HUDEP-2 (cell line): ENCODE results near the gene VARS2.

ENCODE experiments used
- DNase-seq, 76 experiments: peaks; one replicate each; lab custom pipeline; 2025; ENCODE audit not compliant: unreplicated experiment in 76 of 76; lab: John Stamatoyannopoulos, UW

Gene VARS2

GRCh38 chr6:30883685-30884520 lies 30.1 kb upstream of the VARS2 start, which contains the start of gene DDR1:
Gene DDR1 (plus strand): TSS chr6:30884519. CDS start chr6:30888730, 4,211 bp downstream.
- peak in 22 of 76 experiments; percentile 13 to 53 (median 25) for DNase-seq

- peak in 31 of 76 experiments; percentile 6 to 46 (median 27) for DNase-seq
These were observed 29.2 kb upstream of the VARS2 start for GRCh38 chr6:30884521-30885480.

GRCh38 chr6:30885481-30885998 lies 28.5 kb upstream of the VARS2 start:
- DNase-seq: no peak

DNA sequence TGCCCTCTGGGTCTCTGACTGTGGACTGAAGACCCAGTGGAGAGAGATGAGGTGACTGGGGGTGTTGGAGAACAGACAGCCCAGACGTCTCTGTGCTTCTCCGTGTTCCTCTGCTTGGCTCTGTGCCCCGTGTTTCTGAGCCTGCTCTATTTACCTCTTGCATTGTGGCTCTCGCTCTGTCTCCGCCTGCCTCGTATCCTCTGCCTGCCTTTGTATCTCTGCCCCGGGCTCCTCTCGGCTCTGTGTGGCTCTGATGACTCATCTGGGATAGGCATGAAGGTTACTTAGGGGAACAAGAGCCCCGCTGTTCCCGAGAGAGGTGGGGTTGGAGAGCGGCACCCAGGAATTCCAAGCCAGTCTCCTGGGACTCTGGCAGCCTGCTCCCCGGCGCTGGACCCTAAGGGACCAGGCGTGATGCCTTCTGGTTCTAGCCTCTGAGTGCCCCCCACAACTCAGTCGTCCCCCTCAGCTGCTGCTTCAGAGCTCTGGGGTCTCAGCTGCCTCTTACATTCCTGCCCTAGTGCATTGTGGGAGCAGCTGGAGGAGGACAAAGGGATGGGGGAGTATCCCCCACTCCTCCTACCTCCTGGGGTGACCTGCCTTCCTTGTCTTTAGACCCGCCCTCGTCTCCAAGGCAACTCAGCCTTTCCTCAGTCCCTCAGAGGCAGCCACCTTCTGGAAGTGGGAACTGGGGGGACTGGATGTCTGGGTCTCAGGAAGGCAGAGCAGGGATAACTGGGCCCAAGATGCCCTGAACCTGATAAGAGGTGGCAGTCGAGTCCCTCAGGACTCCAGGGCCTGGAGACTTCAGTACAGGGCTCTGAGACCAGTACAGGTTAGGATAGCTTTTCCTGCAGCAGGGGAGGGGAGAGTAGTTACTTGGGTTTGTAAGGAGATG lies 27.8 kb upstream of the VARS2 start:
- peak in 42 of 76 experiments; percentile 8 to 68 (median 35) for DNase-seq

- no peak for DNase-seq
These were observed 27.2 kb upstream of the VARS2 start for GRCh38 chr6:30886897-30887255.

DNA sequence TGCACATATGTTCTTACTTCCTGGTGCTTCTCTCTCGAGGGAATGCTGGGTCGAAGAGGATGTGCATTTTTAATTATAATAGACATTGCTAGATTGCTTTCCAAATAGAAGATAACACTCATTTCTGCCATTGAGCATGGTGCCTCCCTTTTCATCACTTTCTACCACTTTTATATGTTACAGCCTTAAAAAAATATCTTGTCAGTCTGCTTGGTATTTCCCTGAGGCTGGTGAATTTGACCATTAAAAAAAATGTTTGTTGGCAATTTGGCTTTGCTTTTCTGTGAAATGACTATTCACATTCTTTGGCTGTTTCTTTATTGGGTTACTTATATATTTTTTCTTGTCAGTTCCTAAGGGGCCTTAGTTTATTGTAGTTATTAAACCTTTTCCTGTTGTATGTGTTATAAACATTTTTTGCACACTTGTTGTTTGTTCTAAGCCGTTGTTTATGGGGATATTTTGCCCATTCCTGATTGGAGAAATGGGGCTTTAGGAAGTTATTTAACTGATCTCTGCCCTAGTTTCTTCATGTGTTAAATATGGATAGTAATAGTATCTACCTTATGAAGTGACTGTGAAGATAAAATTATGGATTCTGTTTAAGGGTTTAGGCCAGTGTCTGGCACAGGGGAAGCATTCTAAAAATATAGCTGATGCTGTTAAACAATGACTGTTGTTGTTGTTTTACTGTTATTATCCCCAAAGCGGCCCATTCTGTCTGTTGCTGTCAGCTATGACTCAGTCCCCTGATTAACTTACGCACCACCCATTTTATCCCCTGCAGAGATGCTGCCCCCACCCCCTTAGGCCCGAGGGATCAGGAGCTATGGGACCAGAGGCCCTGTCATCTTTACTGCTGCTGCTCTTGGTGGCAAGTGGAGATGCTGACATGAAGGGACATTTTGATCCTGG lies 25.9 kb upstream of the VARS2 start:
- no peak for DNase-seq

- no peak for DNase-seq
These were observed 25.1 kb upstream of the VARS2 start for GRCh38 chr6:30888816-30889495.

GRCh38 chr6:30889496-30889885 lies 24.5 kb upstream of the VARS2 start:
- DNase-seq: no peak

DNA sequence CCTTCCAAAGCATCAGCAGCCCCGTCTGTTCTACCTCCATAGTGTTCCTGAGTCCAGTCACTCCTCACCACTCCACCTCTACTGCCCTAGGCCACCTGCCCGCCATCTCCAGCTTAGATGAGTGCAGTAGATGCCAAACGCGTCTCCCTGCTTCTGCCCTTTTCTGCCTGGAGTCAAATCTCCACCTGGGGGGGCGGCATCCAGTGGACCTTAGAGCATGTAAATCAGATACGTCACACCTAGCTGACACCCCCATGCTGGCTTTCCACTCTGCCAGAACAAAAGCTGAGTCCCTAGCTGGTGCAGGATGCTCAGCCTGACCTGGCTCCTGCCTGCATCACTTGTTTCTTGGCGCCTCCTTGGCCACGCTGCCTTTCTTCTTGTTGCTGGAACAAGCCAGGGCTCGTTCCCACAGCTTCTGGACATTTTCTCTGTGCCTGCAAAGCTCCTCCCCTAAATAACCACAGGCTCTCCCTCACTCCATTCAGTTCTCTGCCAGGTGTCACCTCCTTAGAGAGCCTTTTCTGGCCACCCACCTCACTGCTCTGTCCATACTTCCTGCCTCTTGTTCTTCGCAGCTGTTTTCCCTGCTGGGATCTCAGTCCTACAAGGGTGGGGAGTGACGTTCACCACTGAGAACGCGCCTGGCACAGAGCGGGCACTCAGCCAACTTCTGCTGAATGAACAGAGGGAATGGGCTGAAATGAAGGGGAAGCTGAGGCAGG lies 24.0 kb upstream of the VARS2 start:
- DNase-seq: no peak

DNA sequence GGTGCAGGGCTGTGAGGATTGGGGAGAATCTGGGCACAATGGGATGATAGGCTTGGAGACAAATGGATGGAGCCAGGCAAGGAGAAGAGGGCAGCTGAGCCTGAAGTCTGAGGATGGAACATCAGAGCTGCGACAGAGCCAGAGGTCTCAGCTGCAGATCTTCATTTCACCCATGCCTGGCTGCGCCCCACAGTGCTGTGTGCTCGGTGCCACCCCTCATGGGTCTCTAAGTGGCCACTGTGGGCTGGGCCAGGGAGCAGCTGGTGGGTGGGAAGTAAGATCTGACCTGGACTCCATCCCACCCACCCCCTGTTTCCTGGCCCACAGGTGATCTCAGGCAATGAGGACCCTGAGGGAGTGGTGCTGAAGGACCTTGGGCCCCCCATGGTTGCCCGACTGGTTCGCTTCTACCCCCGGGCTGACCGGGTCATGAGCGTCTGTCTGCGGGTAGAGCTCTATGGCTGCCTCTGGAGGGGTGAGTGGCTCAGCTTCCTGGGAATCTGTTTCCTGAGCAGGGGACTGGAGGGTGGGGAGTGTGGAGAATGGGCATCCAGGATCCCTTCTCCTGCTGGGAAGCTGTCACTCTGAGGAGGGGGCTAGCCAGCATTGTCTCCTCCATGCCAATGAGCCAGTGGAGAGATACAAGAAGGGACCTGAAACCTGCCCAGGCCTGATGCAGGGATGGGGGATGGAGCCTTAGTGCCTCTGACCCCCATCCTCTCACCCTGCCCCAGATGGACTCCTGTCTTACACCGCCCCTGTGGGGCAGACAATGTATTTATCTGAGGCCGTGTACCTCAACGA lies 23.2 kb upstream of the VARS2 start:
- DNase-seq: no peak

- no peak for DNase-seq
These were observed 22.7 kb upstream of the VARS2 start for GRCh38 chr6:30891450-30891723.

DNA sequence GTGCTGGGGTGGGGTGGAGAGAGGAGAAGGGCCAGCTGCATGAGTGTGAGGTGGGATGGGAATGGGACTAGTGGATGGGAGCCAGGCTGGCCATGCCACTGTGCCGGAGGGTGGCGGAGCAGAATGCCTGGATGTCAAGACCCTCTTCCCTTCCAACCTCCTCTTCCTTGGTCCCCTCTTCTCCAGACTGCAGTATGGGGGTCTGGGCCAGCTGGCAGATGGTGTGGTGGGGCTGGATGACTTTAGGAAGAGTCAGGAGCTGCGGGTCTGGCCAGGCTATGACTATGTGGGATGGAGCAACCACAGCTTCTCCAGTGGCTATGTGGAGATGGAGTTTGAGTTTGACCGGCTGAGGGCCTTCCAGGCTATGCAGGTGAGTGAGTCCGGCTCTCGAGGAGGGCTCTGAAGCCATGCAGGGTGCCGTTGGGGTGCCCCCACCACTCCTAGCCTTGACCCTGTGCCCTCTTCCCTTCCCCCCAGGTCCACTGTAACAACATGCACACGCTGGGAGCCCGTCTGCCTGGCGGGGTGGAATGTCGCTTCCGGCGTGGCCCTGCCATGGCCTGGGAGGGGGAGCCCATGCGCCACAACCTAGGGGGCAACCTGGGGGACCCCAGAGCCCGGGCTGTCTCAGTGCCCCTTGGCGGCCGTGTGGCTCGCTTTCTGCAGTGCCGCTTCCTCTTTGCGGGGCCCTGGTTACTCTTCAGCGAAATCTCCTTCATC lies 22.1 kb upstream of the VARS2 start:
- DNase-seq: no peak

GRCh38 chr6:30893001-30893591 lies 20.9 kb upstream of the VARS2 start:
- DNase-seq: no peak

DNA sequence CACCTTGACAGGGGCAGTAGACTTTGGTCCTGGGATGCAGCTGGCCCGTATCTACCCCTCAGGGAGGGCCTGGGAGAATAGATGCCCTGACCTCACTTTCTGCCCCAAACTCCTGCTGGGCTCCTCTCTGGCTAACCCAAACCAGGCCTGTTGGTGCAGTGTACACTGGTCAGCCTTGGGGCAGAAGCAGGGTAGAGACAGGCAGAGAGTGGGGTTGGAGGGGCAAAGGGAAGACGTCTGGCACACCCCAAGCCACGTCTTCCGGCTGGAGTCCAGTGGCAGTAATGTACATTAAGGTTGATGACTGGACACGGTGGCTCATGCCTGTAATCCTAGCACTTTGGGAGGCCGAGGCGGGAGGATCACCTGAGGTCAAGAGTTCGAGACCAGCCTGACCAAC lies 20.4 kb upstream of the VARS2 start:
- DNase-seq: no peak

GRCh38 chr6:30894381-30894780 lies 19.7 kb upstream of the VARS2 start:
- DNase-seq: no peak

DNA sequence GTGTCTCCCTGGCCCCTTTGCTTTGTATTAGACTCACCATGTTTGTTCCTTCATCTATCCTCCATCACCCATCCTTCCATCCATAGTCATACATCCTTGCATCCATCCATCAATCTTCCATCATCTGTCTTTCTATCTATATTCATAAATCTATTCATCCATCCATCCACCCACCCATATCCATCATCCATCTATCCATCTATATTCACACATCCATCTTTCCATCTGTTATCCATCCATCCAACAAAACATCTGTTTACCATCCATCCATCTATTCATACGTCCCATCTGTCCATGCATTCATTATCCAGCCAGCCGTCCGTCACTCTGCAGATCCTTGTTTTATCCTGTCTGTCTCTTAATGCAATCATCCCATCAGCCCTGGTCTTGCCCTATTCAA lies 19.1 kb upstream of the VARS2 start:
- no peak for DNase-seq
